HEK293 (cell line): ENCODE measurements around the gene SH3RF3.

Source experiments
- CTCF ChIA-PET: fragments of 350-600 bp; formaldehyde crosslinking; extraction: SDS; loops from one replicate; lab custom pipeline; 2021; ENCODE audit warnings: antibody characterized with exemption; lab: Yijun Ruan, JAX
- POLR2A ChIA-PET: fragments of 300-600 bp; formaldehyde crosslinking; extraction: SDS; loops from one replicate; lab custom pipeline; 2020; ENCODE audit warnings: antibody characterized with exemption, inconsistent platforms; lab: Yijun Ruan, JAX
- H3K27ac ChIP-seq: fragments of 200-500 bp; sonication (Bioruptor generic); 2 replicates; pipeline ENCODE4 v1.5.1; 2014; ENCODE audit warnings: low read depth, low read length, control low read depth, inconsistent platforms; ENCODE audit errors: extremely low read depth
- H3K36me3 ChIP-seq, 2 experiments: fragments of 200-500 bp in 1 of 2; sonication (Bioruptor generic) in 1 of 2; 1 replicate in 1 of 2; 2 replicates in 1 of 2; pipeline ENCODE4 v1.5.1; 2014 to 2017; ENCODE audit warnings: inconsistent platforms in 2 of 2, low read length in 2 of 2; ENCODE audit not compliant: control insufficient read depth in 2 of 2, insufficient read depth in 1 of 2
- H3K4me1 ChIP-seq: fragments of 200-500 bp; sonication (Bioruptor generic); 2 replicates; pipeline ENCODE4 v1.5.1; 2014; ENCODE audit warnings: mild to moderate bottlenecking, low read length, inconsistent platforms; ENCODE audit not compliant: control insufficient read depth, insufficient read depth
- H3K4me3 ChIP-seq: 2 replicates; pipeline ENCODE4 v1.5.1; 2011; ENCODE audit warnings: low read depth, mild to moderate bottlenecking, control low read depth, low read length, moderate library complexity
- H3K9me3 ChIP-seq: fragments of 200-500 bp; sonication (Bioruptor generic); 2 replicates; pipeline ENCODE4 v1.5.1; 2014; ENCODE audit warnings: low read depth, low read length, inconsistent platforms; ENCODE audit not compliant: control insufficient read depth, insufficient read depth
- ELK4 ChIP-seq: IDR thresholded peaks from 2 replicates; pipeline ENCODE4 v1.6.1; 2011; ENCODE audit warnings: mild to moderate bottlenecking, low read depth, low read length, borderline replicate concordance
- HIC1 ChIP-seq: fragments of 450-650 bp; formaldehyde crosslinking; IDR thresholded peaks from 2 replicates; pipeline ENCODE4 v1.5.1; 2016; ENCODE audit warnings: missing biosample characterization, missing genetic modification characterization
- HOXD13 ChIP-seq: sonication (generic); formaldehyde crosslinking; IDR thresholded peaks from 2 replicates; pipeline ENCODE4 v1.8.0; 2022; ENCODE audit warnings: missing genetic modification reagents, borderline replicate concordance
- KLF17 ChIP-seq: fragments of 450-650 bp; formaldehyde crosslinking; IDR thresholded peaks from 2 replicates; pipeline ENCODE4 v1.5.1; 2016; ENCODE audit warnings: missing biosample characterization, missing genetic modification characterization
- ZBTB48 ChIP-seq: fragments of 450-650 bp; formaldehyde crosslinking; IDR thresholded peaks from 2 replicates; pipeline ENCODE4 v1.5.1; 2016; ENCODE audit warnings: missing biosample characterization, missing genetic modification characterization
- ZBTB6 ChIP-seq: fragments of 450-650 bp; formaldehyde crosslinking; IDR thresholded peaks from 2 replicates; pipeline ENCODE4 v1.5.1; 2017; ENCODE audit warnings: missing biosample characterization, missing genetic modification characterization
- ZNF121 ChIP-seq: fragments of 450-650 bp; formaldehyde crosslinking; IDR thresholded peaks from 2 replicates; pipeline ENCODE4 v1.5.1; 2016; ENCODE audit warnings: missing biosample characterization, missing genetic modification characterization
- ZNF133 ChIP-seq: fragments of 450-650 bp; formaldehyde crosslinking; IDR thresholded peaks from 2 replicates; pipeline ENCODE4 v1.5.1; 2016; ENCODE audit warnings: missing biosample characterization, missing genetic modification characterization
- ZNF302 ChIP-seq: fragments of 450-650 bp; formaldehyde crosslinking; IDR thresholded peaks from 2 replicates; pipeline ENCODE4 v1.5.1; 2016; ENCODE audit warnings: missing biosample characterization, missing genetic modification characterization, low read depth
- ZNF324 ChIP-seq: fragments of 450-650 bp; formaldehyde crosslinking; IDR thresholded peaks from 2 replicates; pipeline ENCODE4 v1.5.1; 2016; ENCODE audit warnings: missing biosample characterization, missing genetic modification characterization
- ZNF391 ChIP-seq: fragments of 450-650 bp; formaldehyde crosslinking; IDR thresholded peaks from 2 replicates; pipeline ENCODE4 v1.5.1; 2016; ENCODE audit warnings: low read depth, missing biosample characterization, missing genetic modification characterization, borderline replicate concordance
- ZNF416 ChIP-seq: fragments of 450-650 bp; formaldehyde crosslinking; IDR thresholded peaks from 2 replicates; pipeline ENCODE4 v1.5.1; 2016; ENCODE audit warnings: missing biosample characterization, missing genetic modification characterization
- ZNF449 ChIP-seq: fragments of 450-650 bp; formaldehyde crosslinking; IDR thresholded peaks from 2 replicates; pipeline ENCODE4 v1.5.1; 2017; ENCODE audit warnings: missing biosample characterization, mild to moderate bottlenecking, missing genetic modification characterization, moderate library complexity
- ZNF473 ChIP-seq: fragments of 450-650 bp; formaldehyde crosslinking; IDR thresholded peaks from 2 replicates; pipeline ENCODE4 v1.5.1; 2017; ENCODE audit warnings: missing biosample characterization, missing genetic modification characterization
- ZNF529 ChIP-seq: fragments of 450-650 bp; formaldehyde crosslinking; IDR thresholded peaks from 2 replicates; pipeline ENCODE4 v1.5.1; 2017; ENCODE audit warnings: missing genetic modification characterization, missing biosample characterization; ENCODE audit not compliant: insufficient replicate concordance
- ZNF544 ChIP-seq: fragments of 450-650 bp; formaldehyde crosslinking; IDR thresholded peaks from 2 replicates; pipeline ENCODE4 v1.5.0; 2017; ENCODE audit warnings: missing biosample characterization, missing genetic modification characterization
- ZNF571 ChIP-seq: fragments of 450-650 bp; formaldehyde crosslinking; IDR thresholded peaks from 2 replicates; pipeline ENCODE4 v1.5.0; 2017; ENCODE audit warnings: missing biosample characterization, missing genetic modification characterization
- ZNF600 ChIP-seq: fragments of 450-650 bp; formaldehyde crosslinking; IDR thresholded peaks from 2 replicates; pipeline ENCODE4 v1.5.1; 2016; ENCODE audit warnings: missing biosample characterization, missing genetic modification characterization
- ZNF626 ChIP-seq: fragments of 450-650 bp; sonication (Bioruptor Pico); formaldehyde crosslinking; IDR thresholded peaks from 2 replicates; pipeline ENCODE4 v1.5.1; 2018; ENCODE audit warnings: missing biosample characterization, missing genetic modification characterization, inconsistent platforms
- ZNF837 ChIP-seq: fragments of 450-650 bp; formaldehyde crosslinking; IDR thresholded peaks from 2 replicates; pipeline ENCODE4 v1.5.1; 2016; ENCODE audit warnings: missing biosample characterization, missing genetic modification characterization
- ZSCAN5A ChIP-seq: fragments of 450-650 bp; formaldehyde crosslinking; IDR thresholded peaks from 2 replicates; pipeline ENCODE4 v1.5.1; 2016; ENCODE audit warnings: missing biosample characterization, missing genetic modification characterization

SH3RF3 gene

GRCh38 chr2:109222825-109223471, 93.9 kb downstream of the SH3RF3 start:
- Histone ChIP-seq H3K4me1 (no peaks in the 10 kb centered on the region), H3K4me3 (no peak overlapping the region), H3K27ac (no peak overlapping the region), H3K36me3 (no peaks in the 10 kb centered on the region), H3K9me3 (no peaks in the 10 kb centered on the region)
- ChIA-PET POLR2A (no interaction called here), CTCF (interaction anchor here (0.6 kb wide), 1 partner anchor 59 kb away, joined by 3 read pairs; no protein-coding TSS in a partner anchor)
- no peak for TF ChIP-seq ZNF473 (tag by site-specific recombination)
- no peak for TF ChIP-seq ZNF302 (tag by site-specific recombination)
- TF ChIP-seq ZNF416 (tag by site-specific recombination): no peak
- TF ChIP-seq ZNF544: no peak
- TF ChIP-seq ZBTB6: no peak
- no peak for TF ChIP-seq ZBTB48 (tag by site-specific recombination)
- no peak for TF ChIP-seq KLF17
- no peak for TF ChIP-seq ZNF133
- no peak for TF ChIP-seq ZNF391 (tag by site-specific recombination)
- TF ChIP-seq ZNF837 (tag by site-specific recombination): no peak

GRCh38 chr2:109223490-109223889, 94.5 kb downstream of the SH3RF3 start:
- H3K4me1 ChIP-seq: no peaks in the 10 kb centered on the region
- no peak overlapping the region for H3K27ac ChIP-seq
- H3K36me3 ChIP-seq: no peaks in the 10 kb centered on the region
- no peak overlapping the region for H3K4me3 ChIP-seq
- ChIA-PET CTCF (interaction anchor here (0.6 kb wide), 1 partner anchor 58 kb away, joined by 3 read pairs; no protein-coding TSS in a partner anchor), POLR2A (no interaction called here)
- no peaks in the 10 kb centered on the region for H3K9me3 ChIP-seq
- TF ChIP-seq ZNF473 (tag by site-specific recombination) (no peak), ZNF626 (no peak), ZNF121 (no peak), HIC1 (no peak), ELK4 (no peak), ZNF449 (tag by site-specific recombination) (no peak), HOXD13 (CRISPR knock-in tag) (no peak), ZNF571 (tag by site-specific recombination) (no peak), ZSCAN5A (tag by site-specific recombination) (no peak), ZNF529 (tag by site-specific recombination) (no peak), ZNF600 (no peak), ZNF324 (tag by site-specific recombination) (no peak)
